Measurements from ENCODE around the gene CKB. TPM values are rescaled to one million over a fixed set of nuclear protein-coding genes. Genes with fewer than 3 reads are reported as not detected.

Gene CKB
- total RNA-seq, 2 experiments from 2014 or later: 5.9 to 6.1 TPM

GRCh38 chr14:103500148-103500990 is 22.3 kb downstream of the CKB start:
- intact Hi-C loops (cut with micrococcal nuclease): loop anchor here (1.0 kb wide), 1 partner anchor 46 kb away; no protein-coding TSS in a partner anchor

DNA sequence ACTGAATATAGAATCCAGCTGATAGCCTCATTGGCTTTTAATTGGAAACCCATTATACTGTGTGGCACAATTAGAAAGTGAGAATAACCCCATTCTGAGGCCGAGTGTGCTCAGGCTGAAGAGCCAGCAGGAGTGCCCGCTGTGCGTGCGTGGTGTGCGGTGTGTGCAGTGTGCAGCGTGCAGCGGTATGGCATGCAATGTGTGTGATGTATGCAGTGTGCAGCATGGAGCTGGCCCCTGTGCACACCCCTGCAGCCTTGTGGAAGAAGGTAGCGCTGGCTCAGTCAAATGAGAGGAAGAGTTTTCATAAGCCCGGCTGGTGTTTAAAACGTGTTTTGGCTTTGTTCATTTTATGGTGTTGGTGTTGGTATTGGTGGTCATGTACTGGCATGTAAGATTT is 22.9 kb downstream of the CKB start:
- intact Hi-C loops (cut with micrococcal nuclease): loop anchor here (1.0 kb wide), 1 partner anchor 47 kb away; no protein-coding TSS in a partner anchor
- DNase-seq: no peak
- no peak overlapping the region for H3K27ac Mint-ChIP-seq
- no peaks in the 10 kb centered on the region for H3K9me3 Mint-ChIP-seq
- peaks cover 31% of the 10 kb centered on the region for H3K36me3 Mint-ChIP-seq
- H3K4me1 Mint-ChIP-seq (ENCODE audit: low read depth): peaks cover 9% of the 10 kb centered on the region
- POLR2A ChIA-PET: no interaction called here
- CTCF ChIA-PET: interaction anchor here (0.6 to 3.1 kb wide), 17 partner anchors 8 to 76 kb away, joined by 3 to 17 read pairs (median 4); no protein-coding TSS in a partner anchor
- no peaks in the 10 kb centered on the region for H3K27me3 Mint-ChIP-seq
- no peak overlapping the region for H3K4me3 Mint-ChIP-seq

More at GRCh38 chr14:103500148-103500990, 22.3 kb downstream of the CKB start:
- Mint-ChIP-seq H3K9me3 (no peaks in the 10 kb centered on the region), H3K27me3 (no peaks in the 10 kb centered on the region), H3K4me3 (no peak overlapping the region), H3K27ac (peak overlapping the region; percentile 35), H3K4me1 (ENCODE audit: low read depth) (peaks cover 9% of the 10 kb centered on the region), H3K36me3 (peaks cover 34% of the 10 kb centered on the region)
- POLR2A ChIA-PET: no interaction called here
- DNase-seq: peak; percentile 86
- CTCF ChIA-PET: interaction anchor here (0.6 to 3.1 kb wide), 17 partner anchors 9 to 85 kb away, joined by 3 to 17 read pairs (median 4); no protein-coding TSS in a partner anchor

DNA sequence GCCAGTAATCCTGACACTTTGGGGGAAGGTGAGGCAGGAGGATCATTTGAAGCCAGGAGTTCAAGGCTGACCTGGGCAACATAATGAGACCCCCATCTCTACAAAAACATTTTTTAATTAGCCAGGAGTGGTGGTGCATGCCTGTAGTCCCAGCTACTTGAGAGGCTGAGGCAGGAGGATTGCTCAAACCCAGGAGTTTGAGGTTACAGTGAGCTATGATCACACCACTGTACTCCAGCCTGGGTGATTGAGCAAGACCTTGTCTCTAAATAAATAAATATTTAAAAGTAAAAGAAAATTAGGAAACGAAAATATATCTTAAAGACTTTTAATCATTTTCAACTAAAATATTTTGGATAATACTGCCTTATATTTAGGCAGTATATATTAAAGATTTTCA is 25.9 kb downstream of the CKB start:
- no peak overlapping the region for H3K4me3 Mint-ChIP-seq
- no peak for DNase-seq
- H3K9me3 Mint-ChIP-seq: no peaks in the 10 kb centered on the region
- ChIA-PET POLR2A (no interaction called here), CTCF (interaction anchor here (1.0 to 1.1 kb wide), 2 partner anchors 22 to 106 kb away, joined by 3 to 4 read pairs; no protein-coding TSS in a partner anchor)
- peaks cover 18% of the 10 kb centered on the region for H3K36me3 Mint-ChIP-seq
- peaks cover 7% of the 10 kb centered on the region for H3K4me1 Mint-ChIP-seq (ENCODE audit: low read depth)
- H3K27me3 Mint-ChIP-seq: no peaks in the 10 kb centered on the region
- H3K27ac Mint-ChIP-seq: no peak overlapping the region
- intact Hi-C loops (cut with micrococcal nuclease): no loop called here

DNA sequence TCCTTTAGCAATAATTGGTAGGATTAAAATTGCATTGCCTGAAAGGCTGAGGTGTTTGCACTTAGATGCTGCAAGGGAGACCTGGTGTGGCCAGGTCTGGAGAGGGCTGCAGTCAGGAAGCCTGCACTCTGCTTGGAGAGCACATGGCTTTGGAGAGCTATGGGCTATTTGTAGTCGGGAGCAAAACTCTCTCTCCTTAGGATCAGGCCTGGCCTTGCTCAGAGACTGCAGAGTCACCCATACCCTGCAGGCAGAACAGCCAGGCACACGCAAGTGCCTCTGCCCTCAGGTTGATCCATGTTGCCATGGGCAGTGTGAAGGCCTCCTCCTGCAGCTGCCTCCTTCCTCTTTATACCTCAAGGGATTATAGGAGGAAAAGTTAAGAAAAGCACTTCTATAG is 26.8 kb downstream of the CKB start:
- Mint-ChIP-seq H3K27me3 (no peaks in the 10 kb centered on the region), H3K4me3 (no peak overlapping the region), H3K27ac (no peak overlapping the region), H3K9me3 (no peaks in the 10 kb centered on the region), H3K4me1 (ENCODE audit: low read depth) (peaks cover 7% of the 10 kb centered on the region), H3K36me3 (peaks cover 21% of the 10 kb centered on the region)
- CTCF ChIA-PET: interaction anchor here (1.1 kb wide), 1 partner anchor 105 kb away, joined by 3 read pairs; no protein-coding TSS in a partner anchor
- intact Hi-C loops (cut with micrococcal nuclease): no loop called here
- DNase-seq: no peak
- POLR2A ChIA-PET: no interaction called here

GRCh38 chr14:103492156-103492925 is 30.3 kb downstream of the CKB start:
- H3K27ac Mint-ChIP-seq: no peak overlapping the region
- peaks cover 29% of the 10 kb centered on the region for H3K36me3 Mint-ChIP-seq
- intact Hi-C loops (cut with micrococcal nuclease): no loop called here

GRCh38 chr14:103491691-103492090 is 30.9 kb downstream of the CKB start:
- Mint-ChIP-seq H3K4me3 (no peak overlapping the region), H3K27ac (no peak overlapping the region), H3K9me3 (no peaks in the 10 kb centered on the region), H3K4me1 (ENCODE audit: low read depth) (no peaks in the 10 kb centered on the region), H3K36me3 (peaks cover 31% of the 10 kb centered on the region), H3K27me3 (no peaks in the 10 kb centered on the region)
- ChIA-PET POLR2A (no interaction called here), CTCF (interaction anchor here (1.7 kb wide), 1 partner anchor 9 kb away, joined by 9 read pairs; no protein-coding TSS in a partner anchor)
- DNase-seq: no peak
- intact Hi-C loops (cut with micrococcal nuclease): no loop called here

More at GRCh38 chr14:103492156-103492925, 30.3 kb downstream of the CKB start:
- CTCF ChIA-PET: interaction anchor here (1.0 to 1.7 kb wide), 2 partner anchors 8 to 26 kb away, joined by 3 to 9 read pairs; no protein-coding TSS in a partner anchor
- no peak for DNase-seq
- H3K4me3 Mint-ChIP-seq: no peak overlapping the region
- no peaks in the 10 kb centered on the region for H3K4me1 Mint-ChIP-seq (ENCODE audit: low read depth)
- H3K9me3 Mint-ChIP-seq: no peaks in the 10 kb centered on the region
- H3K27me3 Mint-ChIP-seq: no peaks in the 10 kb centered on the region
- POLR2A ChIA-PET: no interaction called here

DNA sequence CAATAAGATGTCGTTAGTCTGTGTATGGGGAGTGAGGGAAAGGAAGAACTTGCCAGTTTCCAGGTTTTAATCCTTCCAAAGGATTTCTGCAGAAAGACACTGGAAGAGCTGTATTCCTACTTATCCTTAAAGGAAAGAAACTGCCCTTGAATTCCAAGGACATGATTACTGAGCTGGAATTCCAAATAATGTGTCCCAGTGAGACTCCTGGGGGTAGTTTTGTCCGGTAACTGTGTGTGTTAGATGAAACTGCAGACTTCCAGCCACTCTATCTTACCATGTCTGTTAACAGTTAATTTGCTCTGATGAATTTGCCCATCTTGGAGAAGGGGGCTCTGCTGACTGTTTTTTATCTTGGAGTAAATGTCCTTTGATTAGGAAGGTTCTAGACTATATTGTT is 33.0 kb downstream of the CKB start:
- peaks cover 23% of the 10 kb centered on the region for H3K36me3 Mint-ChIP-seq
- CTCF ChIA-PET: interaction anchor here (1.1 to 1.7 kb wide), 2 partner anchors 10 to 58 kb away, joined by 3 to 10 read pairs; no protein-coding TSS in a partner anchor
- H3K9me3 Mint-ChIP-seq: no peaks in the 10 kb centered on the region
- no peaks in the 10 kb centered on the region for H3K27me3 Mint-ChIP-seq
- no peaks in the 10 kb centered on the region for H3K4me1 Mint-ChIP-seq (ENCODE audit: low read depth)
- H3K27ac Mint-ChIP-seq: no peak overlapping the region
- intact Hi-C loops (cut with micrococcal nuclease): no loop called here
- DNase-seq: no peak
- no peak overlapping the region for H3K4me3 Mint-ChIP-seq
- POLR2A ChIA-PET: no interaction called here

GRCh38 chr14:103488960-103489359 is 33.7 kb downstream of the CKB start:
- POLR2A ChIA-PET: no interaction called here
- intact Hi-C loops (cut with micrococcal nuclease): no loop called here
- Mint-ChIP-seq H3K36me3 (peaks cover 23% of the 10 kb centered on the region), H3K4me3 (no peak overlapping the region), H3K9me3 (no peaks in the 10 kb centered on the region), H3K27me3 (no peaks in the 10 kb centered on the region), H3K4me1 (ENCODE audit: low read depth) (no peaks in the 10 kb centered on the region), H3K27ac (no peak overlapping the region)
- no peak for DNase-seq
- CTCF ChIA-PET: interaction anchor here (1.1 to 1.7 kb wide), 2 partner anchors 11 to 58 kb away, joined by 3 to 10 read pairs; no protein-coding TSS in a partner anchor

GRCh38 chr14:103488071-103488470 is 34.6 kb downstream of the CKB start:
- H3K27ac Mint-ChIP-seq: no peak overlapping the region
- intact Hi-C loops (cut with micrococcal nuclease): no loop called here
- no peaks in the 10 kb centered on the region for H3K4me1 Mint-ChIP-seq (ENCODE audit: low read depth)
- peaks cover 28% of the 10 kb centered on the region for H3K36me3 Mint-ChIP-seq
- no peaks in the 10 kb centered on the region for H3K9me3 Mint-ChIP-seq
- ChIA-PET POLR2A (no interaction called here), CTCF (interaction anchor here (1.1 kb wide), 1 partner anchor 12 kb away, joined by 3 read pairs; no protein-coding TSS in a partner anchor)
- H3K4me3 Mint-ChIP-seq: no peak overlapping the region
- no peak for DNase-seq
- no peaks in the 10 kb centered on the region for H3K27me3 Mint-ChIP-seq

GRCh38 chr14:103485504-103485903 is 37.1 kb downstream of the CKB start:
- Mint-ChIP-seq H3K4me3 (no peak overlapping the region), H3K9me3 (no peaks in the 10 kb centered on the region), H3K36me3 (peaks cover 30% of the 10 kb centered on the region), H3K27me3 (no peaks in the 10 kb centered on the region), H3K27ac (no peak overlapping the region), H3K4me1 (ENCODE audit: low read depth) (peaks cover 10% of the 10 kb centered on the region)
- no peak for DNase-seq
- ChIA-PET CTCF (interaction anchor here (1.5 kb wide), 1 partner anchor 381 kb away, joined by 3 read pairs; no protein-coding TSS in a partner anchor), POLR2A (interaction anchor here (0.6 kb wide), 1 partner anchor 59 kb away, joined by 3 read pairs; no protein-coding TSS in a partner anchor)
- intact Hi-C loops (cut with micrococcal nuclease): no loop called here

- DNase-seq: no peak
- Mint-ChIP-seq H3K36me3 (peaks cover 23% of the 10 kb centered on the region), H3K4me1 (ENCODE audit: low read depth) (peaks cover 14% of the 10 kb centered on the region), H3K9me3 (no peaks in the 10 kb centered on the region), H3K4me3 (no peak overlapping the region), H3K27me3 (no peaks in the 10 kb centered on the region), H3K27ac (no peak overlapping the region)
- CTCF ChIA-PET: no interaction called here
- POLR2A ChIA-PET: no interaction called here
- intact Hi-C loops (cut with micrococcal nuclease): no loop called here
Observed at GRCh38 chr14:103483600-103483999, 39.0 kb downstream of the CKB start.

- Mint-ChIP-seq H3K27ac (peak overlapping the region; percentile 11), H3K4me1 (ENCODE audit: low read depth) (peaks cover 14% of the 10 kb centered on the region), H3K9me3 (no peaks in the 10 kb centered on the region), H3K4me3 (no peak overlapping the region), H3K36me3 (peaks cover 28% of the 10 kb centered on the region), H3K27me3 (no peaks in the 10 kb centered on the region)
- ChIA-PET CTCF (no interaction called here), POLR2A (no interaction called here)
- DNase-seq: no peak
- intact Hi-C loops (cut with micrococcal nuclease): no loop called here
Observed at GRCh38 chr14:103480595-103480994, 42.0 kb downstream of the CKB start.
